ENCODE results near the gene NLRP9. TPM values are rescaled to one million over a fixed set of nuclear protein-coding genes. Genes with fewer than 3 reads are reported as not detected.
A peak's percentile ranks its signal among the peaks of the same experiment; 100 is the strongest.

NLRP9 gene
- total RNA-seq, 1 experiment from 2014 or later, result not detected

GRCh38 chr19:55676383-55676782 lies 61.8 kb downstream of the NLRP9 start (continued):
- TF ChIP-seq, protein P1, sequence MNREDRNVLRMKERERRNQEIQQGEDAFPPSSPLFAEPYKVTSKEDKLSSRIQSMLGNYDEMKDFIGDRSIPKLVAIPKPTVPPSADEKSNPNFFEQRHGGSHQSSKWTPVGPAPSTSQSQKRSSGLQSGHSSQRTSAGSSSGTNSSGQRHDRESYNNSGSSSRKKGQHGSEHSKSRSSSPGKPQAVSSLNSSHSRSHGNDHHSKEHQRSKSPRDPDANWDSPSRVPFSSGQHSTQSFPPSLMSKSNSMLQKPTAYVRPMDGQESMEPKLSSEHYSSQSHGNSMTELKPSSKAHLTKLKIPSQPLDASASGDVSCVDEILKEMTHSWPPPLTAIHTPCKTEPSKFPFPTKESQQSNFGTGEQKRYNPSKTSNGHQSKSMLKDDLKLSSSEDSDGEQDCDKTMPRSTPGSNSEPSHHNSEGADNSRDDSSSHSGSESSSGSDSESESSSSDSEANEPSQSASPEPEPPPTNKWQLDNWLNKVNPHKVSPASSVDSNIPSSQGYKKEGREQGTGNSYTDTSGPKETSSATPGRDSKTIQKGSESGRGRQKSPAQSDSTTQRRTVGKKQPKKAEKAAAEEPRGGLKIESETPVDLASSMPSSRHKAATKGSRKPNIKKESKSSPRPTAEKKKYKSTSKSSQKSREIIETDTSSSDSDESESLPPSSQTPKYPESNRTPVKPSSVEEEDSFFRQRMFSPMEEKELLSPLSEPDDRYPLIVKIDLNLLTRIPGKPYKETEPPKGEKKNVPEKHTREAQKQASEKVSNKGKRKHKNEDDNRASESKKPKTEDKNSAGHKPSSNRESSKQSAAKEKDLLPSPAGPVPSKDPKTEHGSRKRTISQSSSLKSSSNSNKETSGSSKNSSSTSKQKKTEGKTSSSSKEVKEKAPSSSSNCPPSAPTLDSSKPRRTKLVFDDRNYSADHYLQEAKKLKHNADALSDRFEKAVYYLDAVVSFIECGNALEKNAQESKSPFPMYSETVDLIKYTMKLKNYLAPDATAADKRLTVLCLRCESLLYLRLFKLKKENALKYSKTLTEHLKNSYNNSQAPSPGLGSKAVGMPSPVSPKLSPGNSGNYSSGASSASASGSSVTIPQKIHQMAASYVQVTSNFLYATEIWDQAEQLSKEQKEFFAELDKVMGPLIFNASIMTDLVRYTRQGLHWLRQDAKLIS (CRISPR knock-in tag; IDR thresholded peaks at IDR 0.05; ENCODE audit: borderline replicate concordance), result no peak
- TF ChIP-seq ZBTB21 (CRISPR knock-in tag; IDR thresholded peaks at IDR 0.05; ENCODE audit: borderline replicate concordance) (no peak), ZNF121 (CRISPR knock-in tag; IDR thresholded peaks at IDR 0.05) (no peak), STAT6 (CRISPR knock-in tag; conservative IDR thresholded peaks at IDR 0.05; ENCODE audit: low read depth) (no peak)

GRCh38 chr19:55675661-55676354 lies 62.4 kb downstream of the NLRP9 start:
- CTCF ChIA-PET, result no interaction called here
- no peak for TF ChIP-seq FOXJ3 (CRISPR knock-in tag; IDR thresholded peaks at IDR 0.05; ENCODE audit: borderline replicate concordance)
- no peak for TF ChIP-seq CREM (CRISPR knock-in tag; IDR thresholded peaks at IDR 0.05)
- TF ChIP-seq, protein P2, sequence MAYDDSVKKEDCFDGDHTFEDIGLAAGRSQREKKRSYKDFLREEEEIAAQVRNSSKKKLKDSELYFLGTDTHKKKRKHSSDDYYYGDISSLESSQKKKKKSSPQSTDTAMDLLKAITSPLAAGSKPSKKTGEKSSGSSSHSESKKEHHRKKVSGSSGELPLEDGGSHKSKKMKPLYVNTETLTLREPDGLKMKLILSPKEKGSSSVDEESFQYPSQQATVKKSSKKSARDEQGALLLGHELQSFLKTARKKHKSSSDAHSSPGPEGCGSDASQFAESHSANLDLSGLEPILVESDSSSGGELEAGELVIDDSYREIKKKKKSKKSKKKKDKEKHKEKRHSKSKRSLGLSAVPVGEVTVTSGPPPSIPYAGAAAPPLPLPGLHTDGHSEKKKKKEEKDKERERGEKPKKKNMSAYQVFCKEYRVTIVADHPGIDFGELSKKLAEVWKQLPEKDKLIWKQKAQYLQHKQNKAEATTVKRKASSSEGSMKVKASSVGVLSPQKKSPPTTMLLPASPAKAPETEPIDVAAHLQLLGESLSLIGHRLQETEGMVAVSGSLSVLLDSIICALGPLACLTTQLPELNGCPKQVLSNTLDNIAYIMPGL (CRISPR knock-in tag; IDR thresholded peaks at IDR 0.05), result no peak
- TF ChIP-seq, protein P3, sequence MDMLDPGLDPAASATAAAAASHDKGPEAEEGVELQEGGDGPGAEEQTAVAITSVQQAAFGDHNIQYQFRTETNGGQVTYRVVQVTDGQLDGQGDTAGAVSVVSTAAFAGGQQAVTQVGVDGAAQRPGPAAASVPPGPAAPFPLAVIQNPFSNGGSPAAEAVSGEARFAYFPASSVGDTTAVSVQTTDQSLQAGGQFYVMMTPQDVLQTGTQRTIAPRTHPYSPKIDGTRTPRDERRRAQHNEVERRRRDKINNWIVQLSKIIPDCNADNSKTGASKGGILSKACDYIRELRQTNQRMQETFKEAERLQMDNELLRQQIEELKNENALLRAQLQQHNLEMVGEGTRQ (CRISPR knock-in tag; IDR thresholded peaks at IDR 0.05), result no peak
- TF ChIP-seq TP53 (CRISPR knock-in tag; IDR thresholded peaks at IDR 0.05), result no peak
- no peak for TF ChIP-seq ERG (CRISPR knock-in tag; IDR thresholded peaks at IDR 0.05)
- TF ChIP-seq NFATC4 (CRISPR knock-in tag; IDR thresholded peaks at IDR 0.05), result no peak
- TF ChIP-seq, protein P4, sequence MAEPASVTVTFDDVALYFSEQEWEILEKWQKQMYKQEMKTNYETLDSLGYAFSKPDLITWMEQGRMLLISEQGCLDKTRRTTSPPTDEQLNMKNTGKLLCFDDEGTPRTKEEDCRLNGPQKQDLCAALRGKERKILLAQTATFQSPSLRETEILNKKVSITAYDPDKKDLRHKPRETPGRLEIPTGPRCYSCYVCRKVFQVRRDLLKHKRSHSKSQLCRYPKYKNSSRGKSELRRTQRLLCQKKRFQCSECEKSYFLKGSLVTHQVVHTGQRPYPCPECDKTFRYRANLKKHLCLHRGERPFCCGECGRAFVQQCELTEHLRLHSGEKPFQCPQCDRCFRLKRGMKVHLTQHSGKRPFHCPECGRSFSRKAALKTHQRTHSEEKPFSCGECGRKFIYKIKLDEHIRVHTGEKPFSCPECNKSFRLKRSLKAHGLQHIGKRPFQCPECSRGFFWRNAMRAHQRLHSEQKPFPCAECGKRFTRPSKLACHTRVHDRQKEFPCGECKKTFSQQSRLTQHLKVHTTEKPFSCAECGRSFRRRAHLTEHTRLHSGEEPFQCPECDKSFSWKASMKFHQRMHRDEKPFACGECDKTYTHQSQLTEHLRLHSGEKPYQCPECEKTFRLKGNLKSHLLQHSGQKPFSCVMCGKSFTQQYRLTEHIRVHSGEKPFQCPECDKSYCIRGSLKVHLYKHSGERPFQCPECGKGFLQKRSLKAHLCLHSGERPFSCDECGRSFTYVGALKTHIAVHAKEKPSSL (CRISPR knock-in tag; conservative IDR thresholded peaks at IDR 0.05), result no peak
- TF ChIP-seq ZBTB21 (CRISPR knock-in tag; IDR thresholded peaks at IDR 0.05; ENCODE audit: borderline replicate concordance), result no peak
- TF ChIP-seq ZNF396 (CRISPR knock-in tag; IDR thresholded peaks at IDR 0.05; ENCODE audit: borderline replicate concordance), result no peak
- TF ChIP-seq, protein P5, sequence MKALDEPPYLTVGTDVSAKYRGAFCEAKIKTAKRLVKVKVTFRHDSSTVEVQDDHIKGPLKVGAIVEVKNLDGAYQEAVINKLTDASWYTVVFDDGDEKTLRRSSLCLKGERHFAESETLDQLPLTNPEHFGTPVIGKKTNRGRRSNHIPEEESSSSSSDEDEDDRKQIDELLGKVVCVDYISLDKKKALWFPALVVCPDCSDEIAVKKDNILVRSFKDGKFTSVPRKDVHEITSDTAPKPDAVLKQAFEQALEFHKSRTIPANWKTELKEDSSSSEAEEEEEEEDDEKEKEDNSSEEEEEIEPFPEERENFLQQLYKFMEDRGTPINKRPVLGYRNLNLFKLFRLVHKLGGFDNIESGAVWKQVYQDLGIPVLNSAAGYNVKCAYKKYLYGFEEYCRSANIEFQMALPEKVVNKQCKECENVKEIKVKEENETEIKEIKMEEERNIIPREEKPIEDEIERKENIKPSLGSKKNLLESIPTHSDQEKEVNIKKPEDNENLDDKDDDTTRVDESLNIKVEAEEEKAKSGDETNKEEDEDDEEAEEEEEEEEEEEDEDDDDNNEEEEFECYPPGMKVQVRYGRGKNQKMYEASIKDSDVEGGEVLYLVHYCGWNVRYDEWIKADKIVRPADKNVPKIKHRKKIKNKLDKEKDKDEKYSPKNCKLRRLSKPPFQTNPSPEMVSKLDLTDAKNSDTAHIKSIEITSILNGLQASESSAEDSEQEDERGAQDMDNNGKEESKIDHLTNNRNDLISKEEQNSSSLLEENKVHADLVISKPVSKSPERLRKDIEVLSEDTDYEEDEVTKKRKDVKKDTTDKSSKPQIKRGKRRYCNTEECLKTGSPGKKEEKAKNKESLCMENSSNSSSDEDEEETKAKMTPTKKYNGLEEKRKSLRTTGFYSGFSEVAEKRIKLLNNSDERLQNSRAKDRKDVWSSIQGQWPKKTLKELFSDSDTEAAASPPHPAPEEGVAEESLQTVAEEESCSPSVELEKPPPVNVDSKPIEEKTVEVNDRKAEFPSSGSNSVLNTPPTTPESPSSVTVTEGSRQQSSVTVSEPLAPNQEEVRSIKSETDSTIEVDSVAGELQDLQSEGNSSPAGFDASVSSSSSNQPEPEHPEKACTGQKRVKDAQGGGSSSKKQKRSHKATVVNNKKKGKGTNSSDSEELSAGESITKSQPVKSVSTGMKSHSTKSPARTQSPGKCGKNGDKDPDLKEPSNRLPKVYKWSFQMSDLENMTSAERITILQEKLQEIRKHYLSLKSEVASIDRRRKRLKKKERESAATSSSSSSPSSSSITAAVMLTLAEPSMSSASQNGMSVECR (CRISPR knock-in tag; IDR thresholded peaks at IDR 0.05; ENCODE audit: borderline replicate concordance), result no peak
- no peak for TF ChIP-seq ZNF263 (CRISPR knock-in tag; IDR thresholded peaks at IDR 0.05; ENCODE audit: low read depth)
- no peak for TF ChIP-seq CBFB (CRISPR knock-in tag; IDR thresholded peaks at IDR 0.05; ENCODE audit: low read depth)
- DNase-seq (ENCODE audit: low spot score) (no peak), ATAC-seq (no peak)
- Mint-ChIP-seq H3K27me3 (ENCODE audit: low read depth) (no peaks in the 10 kb centered on the region), H3K9me3 (no peaks in the 10 kb centered on the region), H3K4me1 (peaks cover 42% of the 10 kb centered on the region), H3K36me3 (peaks cover 38% of the 10 kb centered on the region), H3K27ac (peak overlapping the region; percentile 95), H3K4me3 (peak overlapping the region; percentile 98)
- POLR2A ChIA-PET, result no interaction called here
